Spleen (tissue), 7 donors: ENCODE results near the gene CERT1.

Experiments
- POLR2A ChIP-seq, 3 donors: fragments of 450-650 bp; IDR thresholded peaks; one replicate each; pipeline ENCODE4 v1.5.1; 2017; ENCODE audit warnings: antibody characterized with exemption in 3 of 3, mild to moderate bottlenecking in 1 of 3
- POLR2AphosphoS5 ChIP-seq, 3 donors: sonication (generic); formaldehyde crosslinking; IDR thresholded peaks; one replicate each; pipeline ENCODE4 v1.5.1; 2017; ENCODE audit warnings: antibody characterized with exemption in 3 of 3
- TF ChIP-seq, protein P1 (sequence below), 11 experiments: fragments of 200-600 bp in 7 of 11; fragments of 450-650 bp in 4 of 11; sonication (generic) in 4 of 11; IDR thresholded peaks in 8 of 11; conservative IDR thresholded peaks in 3 of 11; 1 replicate in 7 of 11; 2 replicates in 4 of 11; pipeline versions ENCODE4 v1.4.0 to v1.8.0; 2016 to 2021; ENCODE audit warnings: antibody characterized with exemption in 11 of 11, inconsistent platforms in 4 of 11, mild to moderate bottlenecking in 1 of 11
- donor health status: DM: no; HTN: no; CAD: no; lungs with moderate emphysema.
- donor health status: DM: no; HTN: no; CAD: no.
- donor health status: DM: no; HTN: no; CAD: no.

DNA sequence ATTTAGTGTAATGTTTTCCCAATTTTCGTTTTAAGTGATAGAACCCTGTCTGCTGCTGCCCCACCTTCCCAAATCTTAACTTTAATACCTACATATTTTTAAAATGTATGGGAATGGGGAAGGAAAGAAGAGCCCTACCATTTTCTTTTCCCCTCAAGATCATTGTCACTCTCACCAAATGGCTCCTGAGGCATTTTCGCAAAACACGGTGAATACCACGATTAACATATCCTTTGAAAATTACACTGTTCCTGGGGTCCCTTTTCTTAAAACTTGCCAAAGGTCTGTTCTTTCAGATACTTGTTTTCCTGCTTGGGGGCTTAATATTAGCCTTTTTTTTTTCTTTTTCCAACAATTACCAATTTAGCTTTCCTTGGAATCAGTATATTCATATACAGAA, 36.1 kb downstream of the CERT1 start:
- TF ChIP-seq POLR2A (IDR thresholded peaks at IDR 0.05) (no peak), POLR2AphosphoS5 (IDR thresholded peaks at IDR 0.05) (no peak)
- TF ChIP-seq, protein P1, sequence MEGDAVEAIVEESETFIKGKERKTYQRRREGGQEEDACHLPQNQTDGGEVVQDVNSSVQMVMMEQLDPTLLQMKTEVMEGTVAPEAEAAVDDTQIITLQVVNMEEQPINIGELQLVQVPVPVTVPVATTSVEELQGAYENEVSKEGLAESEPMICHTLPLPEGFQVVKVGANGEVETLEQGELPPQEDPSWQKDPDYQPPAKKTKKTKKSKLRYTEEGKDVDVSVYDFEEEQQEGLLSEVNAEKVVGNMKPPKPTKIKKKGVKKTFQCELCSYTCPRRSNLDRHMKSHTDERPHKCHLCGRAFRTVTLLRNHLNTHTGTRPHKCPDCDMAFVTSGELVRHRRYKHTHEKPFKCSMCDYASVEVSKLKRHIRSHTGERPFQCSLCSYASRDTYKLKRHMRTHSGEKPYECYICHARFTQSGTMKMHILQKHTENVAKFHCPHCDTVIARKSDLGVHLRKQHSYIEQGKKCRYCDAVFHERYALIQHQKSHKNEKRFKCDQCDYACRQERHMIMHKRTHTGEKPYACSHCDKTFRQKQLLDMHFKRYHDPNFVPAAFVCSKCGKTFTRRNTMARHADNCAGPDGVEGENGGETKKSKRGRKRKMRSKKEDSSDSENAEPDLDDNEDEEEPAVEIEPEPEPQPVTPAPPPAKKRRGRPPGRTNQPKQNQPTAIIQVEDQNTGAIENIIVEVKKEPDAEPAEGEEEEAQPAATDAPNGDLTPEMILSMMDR (IDR thresholded peaks at IDR 0.05 in 8 of 11, conservative IDR thresholded peaks at IDR 0.05 in 3 of 11), result no peak
